ENCODE measurements around the gene CISTR.

The CISTR gene

DNA sequence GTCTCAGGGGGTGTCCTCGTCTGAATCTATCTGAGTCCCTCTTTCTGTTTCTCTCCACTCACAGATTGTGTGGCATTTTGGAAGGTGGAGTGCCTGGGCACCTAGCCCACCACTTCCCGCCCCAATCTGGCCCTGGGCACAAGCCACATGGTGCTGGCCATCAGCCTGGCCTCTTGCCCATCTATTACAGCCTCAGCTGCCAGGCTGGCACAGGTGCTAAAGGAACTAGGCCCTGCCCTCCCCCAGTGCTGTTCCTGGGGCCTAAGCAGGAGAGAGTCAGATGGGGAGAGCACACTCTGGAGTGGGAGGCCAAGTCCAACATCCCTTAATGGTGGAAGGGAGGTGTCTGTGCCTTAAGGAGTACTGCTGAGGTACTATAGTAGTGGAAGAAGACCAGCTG lies 16.2 kb downstream of the CISTR start:
- TF ChIP-seq, protein P1, sequence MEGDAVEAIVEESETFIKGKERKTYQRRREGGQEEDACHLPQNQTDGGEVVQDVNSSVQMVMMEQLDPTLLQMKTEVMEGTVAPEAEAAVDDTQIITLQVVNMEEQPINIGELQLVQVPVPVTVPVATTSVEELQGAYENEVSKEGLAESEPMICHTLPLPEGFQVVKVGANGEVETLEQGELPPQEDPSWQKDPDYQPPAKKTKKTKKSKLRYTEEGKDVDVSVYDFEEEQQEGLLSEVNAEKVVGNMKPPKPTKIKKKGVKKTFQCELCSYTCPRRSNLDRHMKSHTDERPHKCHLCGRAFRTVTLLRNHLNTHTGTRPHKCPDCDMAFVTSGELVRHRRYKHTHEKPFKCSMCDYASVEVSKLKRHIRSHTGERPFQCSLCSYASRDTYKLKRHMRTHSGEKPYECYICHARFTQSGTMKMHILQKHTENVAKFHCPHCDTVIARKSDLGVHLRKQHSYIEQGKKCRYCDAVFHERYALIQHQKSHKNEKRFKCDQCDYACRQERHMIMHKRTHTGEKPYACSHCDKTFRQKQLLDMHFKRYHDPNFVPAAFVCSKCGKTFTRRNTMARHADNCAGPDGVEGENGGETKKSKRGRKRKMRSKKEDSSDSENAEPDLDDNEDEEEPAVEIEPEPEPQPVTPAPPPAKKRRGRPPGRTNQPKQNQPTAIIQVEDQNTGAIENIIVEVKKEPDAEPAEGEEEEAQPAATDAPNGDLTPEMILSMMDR (IDR thresholded peaks at IDR 0.05; ENCODE audit: unreplicated experiment in 3 of 3): no peak
- H3K4me1 Mint-ChIP-seq: peaks cover 26% of the 10 kb centered on the region

DNA sequence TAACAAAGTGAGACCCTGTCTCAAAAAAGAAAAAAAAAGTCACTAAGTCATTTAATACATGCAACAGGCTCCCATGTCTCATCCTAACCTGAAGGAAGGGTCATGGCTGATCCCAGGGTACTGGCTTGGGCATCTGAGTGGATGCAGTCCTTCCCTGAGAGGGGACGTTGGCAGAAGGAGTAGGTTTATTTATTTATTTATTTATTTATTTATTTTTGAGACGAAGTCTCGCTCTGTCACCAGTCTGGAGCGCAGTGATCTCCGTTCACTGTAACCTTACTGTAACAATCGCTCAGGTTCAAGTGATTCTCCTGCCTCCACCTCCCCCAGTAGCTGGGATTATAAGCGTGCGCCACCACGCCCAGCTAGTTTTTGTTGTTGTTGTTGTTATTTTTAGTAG lies 17.4 kb downstream of the CISTR start:
- H3K27me3 Mint-ChIP-seq (ENCODE audit: low read depth): peaks cover 18% of the 10 kb centered on the region
- no peak overlapping the region for H3K27ac Mint-ChIP-seq
- H3K4me1 Mint-ChIP-seq: peaks cover 23% of the 10 kb centered on the region
- no peaks in the 10 kb centered on the region for H3K9me3 Mint-ChIP-seq
- H3K36me3 Mint-ChIP-seq (ENCODE audit: low read depth): no peaks in the 10 kb centered on the region
- no peak overlapping the region for H3K4me3 Mint-ChIP-seq
- TF ChIP-seq, protein P1 (IDR thresholded peaks at IDR 0.05; ENCODE audit: unreplicated experiment in 3 of 3): no peak

More for the DNA sequence above, 16.2 kb downstream of the CISTR start:
- peak overlapping the region in 2 of 3 experiments; percentile 51 to 91 for H3K27ac Mint-ChIP-seq
- no peaks in the 10 kb centered on the region for H3K9me3 Mint-ChIP-seq
- peaks cover 14% of the 10 kb centered on the region for H3K27me3 Mint-ChIP-seq (ENCODE audit: low read depth)
- no peaks in the 10 kb centered on the region for H3K36me3 Mint-ChIP-seq (ENCODE audit: low read depth)
- peak overlapping the region in 1 of 3 experiments; percentile 2 for H3K4me3 Mint-ChIP-seq

DNA sequence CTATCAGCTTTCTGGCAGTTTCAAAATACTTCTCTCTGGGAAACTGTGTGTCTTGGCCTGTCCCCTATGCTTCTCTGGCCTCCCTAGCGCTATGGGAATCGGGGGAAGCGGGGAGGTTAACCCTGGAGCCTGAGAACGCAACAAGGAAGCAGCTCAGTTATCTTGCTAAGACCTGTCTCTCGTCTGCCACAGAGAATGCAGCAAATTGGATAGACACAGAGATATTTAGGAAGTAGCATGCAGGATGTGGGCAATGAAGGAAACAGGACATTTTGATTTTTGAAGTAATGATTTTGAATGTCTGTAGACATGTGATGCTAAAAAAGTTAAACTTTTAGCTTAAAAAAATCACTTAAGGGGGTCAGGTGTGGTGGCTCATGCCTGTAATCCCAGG lies 18.0 kb downstream of the CISTR start:
- no peaks in the 10 kb centered on the region for H3K36me3 Mint-ChIP-seq (ENCODE audit: low read depth)
- H3K27me3 Mint-ChIP-seq (ENCODE audit: low read depth): peaks cover 18% of the 10 kb centered on the region
- no peak overlapping the region for H3K4me3 Mint-ChIP-seq
- TF ChIP-seq, protein P1 (IDR thresholded peaks at IDR 0.05; ENCODE audit: unreplicated experiment in 3 of 3): no peak
- peaks cover 18% of the 10 kb centered on the region for H3K4me1 Mint-ChIP-seq
- H3K27ac Mint-ChIP-seq: peak overlapping the region in 2 of 3 experiments; percentile 15 to 66
- H3K9me3 Mint-ChIP-seq: no peaks in the 10 kb centered on the region

DNA sequence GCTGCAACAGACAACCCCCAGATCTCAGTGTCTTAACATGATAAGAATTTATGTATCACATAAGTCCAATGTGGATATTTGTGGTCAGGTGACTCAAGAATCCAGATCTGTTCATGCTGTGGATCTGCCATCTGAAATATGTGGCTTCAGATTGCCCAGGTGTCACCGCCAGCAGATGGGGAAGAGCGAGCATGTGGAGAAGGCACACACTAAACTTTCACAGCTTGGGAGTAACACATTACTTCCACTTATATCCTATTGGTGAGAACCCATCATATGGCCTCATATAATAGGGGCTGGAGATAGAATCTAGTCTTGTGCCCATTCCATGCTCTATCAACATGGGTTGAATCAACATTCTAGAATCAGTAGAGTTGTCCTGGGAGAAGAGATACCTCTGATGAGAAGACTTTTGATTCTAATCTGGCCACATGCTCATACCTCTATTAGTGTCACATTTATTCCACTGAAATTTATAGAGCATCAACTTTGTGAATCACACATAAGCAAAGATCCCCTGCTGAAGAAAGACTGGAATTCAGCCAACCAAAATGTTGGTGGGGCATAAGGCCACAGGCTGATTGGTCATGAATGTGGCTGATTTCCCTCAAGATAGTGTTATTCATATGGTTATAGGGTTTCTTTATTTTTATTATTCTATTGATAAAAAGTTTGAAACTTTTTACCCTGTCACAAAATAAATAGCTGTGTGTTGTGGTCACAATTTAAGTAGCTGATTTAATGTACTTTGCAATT lies 18.6 kb downstream of the CISTR start:
- H3K4me1 Mint-ChIP-seq: peaks cover 18% of the 10 kb centered on the region
- H3K36me3 Mint-ChIP-seq (ENCODE audit: low read depth): no peaks in the 10 kb centered on the region
- H3K27ac Mint-ChIP-seq: no peak overlapping the region
- no peaks in the 10 kb centered on the region for H3K9me3 Mint-ChIP-seq
- TF ChIP-seq, protein P1 (IDR thresholded peaks at IDR 0.05; ENCODE audit: unreplicated experiment in 3 of 3): no peak
- H3K27me3 Mint-ChIP-seq (ENCODE audit: low read depth): peaks cover 18% of the 10 kb centered on the region
- no peak overlapping the region for H3K4me3 Mint-ChIP-seq

DNA sequence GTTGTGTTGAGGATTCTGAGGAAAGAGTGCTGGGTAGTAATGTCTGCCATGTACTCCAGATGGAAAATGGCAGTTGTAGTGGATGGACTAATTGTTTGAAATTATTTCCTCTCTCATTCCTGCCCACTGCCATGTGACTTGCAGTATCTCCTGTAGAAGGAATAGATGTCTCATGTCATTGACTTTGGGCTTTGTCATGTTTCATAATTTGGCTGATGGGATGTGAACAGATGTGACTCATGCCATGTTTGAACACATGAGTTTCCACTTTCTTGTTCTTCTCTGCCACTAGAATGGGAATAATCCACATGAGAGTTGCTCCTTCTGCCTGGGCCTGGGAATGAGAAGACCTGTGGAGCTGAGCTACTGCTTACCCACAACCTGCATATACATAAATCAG lies 22.1 kb downstream of the CISTR start:
- no peak overlapping the region for H3K4me3 Mint-ChIP-seq

More for the DNA sequence above, 22.1 kb downstream of the CISTR start:
- Mint-ChIP-seq H3K9me3 (no peaks in the 10 kb centered on the region), H3K36me3 (ENCODE audit: low read depth) (peaks cover 8% of the 10 kb centered on the region), H3K27ac (no peak overlapping the region), H3K27me3 (ENCODE audit: low read depth) (peaks cover 18% of the 10 kb centered on the region), H3K4me1 (peaks cover 29% of the 10 kb centered on the region)
- TF ChIP-seq, protein P1 (IDR thresholded peaks at IDR 0.05; ENCODE audit: unreplicated experiment in 3 of 3): no peak

Data from nephron (organoid).